SIG-M5 (cell line): Measurements from ENCODE around the gene ST6GALNAC6.

Experiments used
- DNase-seq: peaks from one replicate; lab custom pipeline; 2025; lab: John Stamatoyannopoulos, UW

ST6GALNAC6 gene

DNA sequence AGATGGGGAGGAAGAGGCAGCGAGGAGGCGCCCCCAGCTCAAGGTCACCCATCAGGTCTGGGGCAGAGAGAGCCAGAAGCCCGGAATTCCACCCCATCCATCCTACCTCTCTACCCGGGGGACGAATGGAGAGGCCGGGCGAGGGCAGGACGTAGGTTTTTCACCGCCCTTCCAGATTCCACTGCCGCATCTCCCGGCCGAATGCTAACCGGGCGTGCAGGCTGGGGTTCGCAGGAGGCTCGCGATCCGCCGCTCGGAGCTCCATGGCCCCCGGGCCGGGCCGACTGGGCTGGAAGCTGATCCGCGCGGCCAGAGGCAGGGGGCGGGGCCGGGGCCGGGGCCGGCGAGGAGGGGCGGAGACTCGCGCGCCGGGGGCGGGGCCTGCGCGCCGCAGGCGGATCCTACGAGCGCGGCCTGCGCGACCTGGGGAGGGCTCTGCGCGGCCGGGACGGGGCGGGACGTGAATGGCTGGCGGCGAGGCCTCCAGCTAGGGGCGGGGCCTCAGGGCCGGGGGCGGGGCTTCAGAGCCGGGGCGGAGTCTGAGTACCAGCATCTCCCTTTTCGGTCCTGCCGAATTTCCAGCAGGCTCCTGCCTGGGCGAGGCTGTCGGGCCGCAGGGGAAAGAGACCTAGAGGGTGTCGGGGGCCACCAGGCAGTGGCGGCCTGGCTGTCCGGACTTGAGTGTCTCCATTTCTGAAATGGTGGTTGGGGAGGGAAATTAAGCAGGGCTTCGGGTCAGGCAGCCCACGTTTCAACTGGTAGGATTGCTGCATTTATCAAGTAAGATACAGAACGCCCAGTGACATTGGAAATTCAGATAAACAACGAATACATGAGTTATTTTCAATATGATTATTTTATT is 17.5 kb upstream of the ST6GALNAC6 start, which contains the start of gene ST6GALNAC4:
Gene ST6GALNAC4 (minus strand): TSS at position 322 of the 862 bp plus-strand sequence. CDS start 622 bp downstream, outside the sequence.
- DNase-seq = no peak

DNA sequence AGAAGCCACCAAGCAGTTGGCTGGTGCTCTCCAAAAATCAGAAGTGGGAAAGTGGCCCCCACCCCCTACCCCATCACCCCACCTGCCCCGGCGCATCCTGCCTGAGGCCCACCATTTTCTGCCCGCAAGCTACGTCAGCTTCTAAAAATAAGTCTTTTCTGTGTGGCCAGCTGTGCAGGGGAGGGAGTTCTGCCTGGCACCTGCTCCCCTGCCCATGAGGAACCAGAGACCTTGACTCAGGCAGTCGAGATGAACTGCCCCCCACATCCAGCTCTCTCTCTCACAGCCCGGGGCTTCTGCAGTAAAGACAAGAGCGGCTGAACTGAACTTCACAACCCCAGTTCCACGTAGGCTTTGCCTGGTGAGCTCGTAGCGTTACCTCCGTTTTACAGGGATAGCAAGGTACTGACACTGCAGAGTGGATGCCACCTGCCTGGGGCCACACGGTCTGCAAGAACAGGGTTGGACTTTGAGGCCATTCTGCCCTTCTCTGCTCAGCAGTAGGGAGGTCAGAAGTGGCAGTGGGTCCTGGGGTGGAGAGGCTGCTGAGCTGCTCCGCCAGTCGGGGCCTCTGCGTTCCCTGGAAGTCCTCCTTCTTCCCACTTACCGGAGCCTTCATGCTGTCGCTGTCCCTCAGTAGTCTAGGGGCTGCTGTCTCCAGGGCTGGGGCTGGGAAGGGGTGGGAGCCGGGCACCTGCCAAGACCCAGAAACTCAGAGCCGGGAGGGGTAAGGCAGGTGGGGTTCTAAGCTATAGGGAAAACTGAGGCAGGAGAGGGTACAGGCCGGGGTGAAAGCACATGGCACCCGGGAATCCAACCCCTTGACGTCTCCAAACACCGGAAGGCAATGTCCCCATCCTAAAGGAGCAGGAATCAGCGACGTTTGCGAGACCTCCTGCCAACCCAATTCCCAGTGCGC is 16.7 kb upstream of the ST6GALNAC6 start:
- DNase-seq = no peak

- DNase-seq = no peak
These were observed 15.9 kb upstream of the ST6GALNAC6 start for GRCh38 chr9:127915325-127915752.

GRCh38 chr9:127913682-127914081 is 14.3 kb upstream of the ST6GALNAC6 start:
- DNase-seq = no peak

- DNase-seq = no peak
These were observed 13.5 kb upstream of the ST6GALNAC6 start for GRCh38 chr9:127912882-127913281.

GRCh38 chr9:127912296-127912695 is 12.9 kb upstream of the ST6GALNAC6 start:
- no peak for DNase-seq

GRCh38 chr9:127910613-127911205 is 11.3 kb upstream of the ST6GALNAC6 start:
- no peak for DNase-seq

GRCh38 chr9:127909839-127910273 is 10.5 kb upstream of the ST6GALNAC6 start:
- no peak for DNase-seq

DNA sequence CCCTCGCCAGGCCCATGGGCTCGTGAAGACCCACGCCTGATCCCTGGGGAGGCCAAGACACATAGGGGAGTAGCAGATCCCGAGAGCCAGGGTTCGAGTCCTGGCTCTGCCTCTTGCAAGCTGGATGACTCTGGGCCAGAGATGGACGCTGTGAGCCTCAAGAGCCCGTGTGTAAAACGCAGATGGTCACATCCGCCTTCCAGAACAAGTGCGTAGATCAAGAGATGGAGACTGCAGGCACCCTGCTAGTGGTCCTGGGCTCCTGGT is 9.2 kb upstream of the ST6GALNAC6 start:
- DNase-seq = no peak

DNA sequence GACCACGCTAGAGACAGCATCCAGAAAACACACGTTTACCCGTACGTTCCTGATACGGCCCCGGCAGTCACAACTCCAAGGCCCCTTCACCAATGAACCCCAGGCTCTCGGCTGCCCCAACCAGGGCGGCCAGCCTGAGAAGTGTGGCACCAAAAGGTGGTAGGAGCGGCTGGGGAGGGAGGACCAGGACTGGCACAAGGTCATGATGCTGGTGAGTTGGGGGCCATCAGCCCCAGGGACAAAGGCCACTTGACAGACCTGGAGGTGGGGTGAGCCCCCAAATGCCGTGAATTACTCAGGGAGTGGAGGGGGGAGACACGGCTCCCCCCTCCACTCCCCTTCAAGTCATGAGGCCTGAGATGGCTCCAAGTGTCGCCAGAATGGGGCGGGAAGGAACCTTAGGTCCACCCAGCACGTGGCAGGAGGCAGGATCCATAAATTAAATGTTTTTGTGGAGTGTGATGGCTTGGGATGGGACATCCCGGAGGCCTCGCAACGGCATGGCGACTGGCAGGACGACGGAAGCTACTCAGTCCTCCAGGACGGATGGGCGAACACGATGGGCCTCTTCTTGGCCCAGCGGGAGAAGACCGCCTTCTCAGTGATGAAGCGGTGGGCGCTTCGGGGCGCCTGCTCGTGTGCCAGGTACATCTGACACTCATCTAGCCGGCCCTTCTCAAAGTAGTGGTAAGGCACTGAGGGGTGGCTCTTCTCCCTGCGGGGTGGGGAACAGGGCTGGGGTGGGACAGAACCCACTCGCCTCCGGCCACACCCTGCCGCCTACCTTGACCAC is 8.7 kb upstream of the ST6GALNAC6 start:
- no peak for DNase-seq

DNA sequence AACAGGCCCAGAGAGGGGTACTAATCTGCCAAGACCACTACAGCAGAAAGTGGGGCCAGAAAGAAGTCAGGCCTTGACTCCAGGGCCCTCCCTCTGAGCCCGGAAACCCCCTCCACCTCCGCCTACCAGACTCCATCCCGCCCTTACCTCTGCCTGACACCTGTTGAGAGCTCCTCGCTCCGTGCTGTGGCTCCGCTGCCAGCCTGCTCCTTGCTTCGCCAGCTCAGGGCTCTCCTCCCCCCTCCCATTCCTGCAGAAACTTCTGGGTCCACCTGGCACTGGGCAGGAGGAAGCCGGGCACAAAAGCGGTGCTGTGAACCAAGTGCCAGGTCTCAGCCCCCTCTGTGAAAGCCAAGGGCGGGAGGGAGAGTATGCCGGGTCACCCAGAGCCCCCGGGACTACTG is 6.4 kb upstream of the ST6GALNAC6 start:
- DNase-seq = no peak

- DNase-seq = no peak
These were observed 5.8 kb upstream of the ST6GALNAC6 start for GRCh38 chr9:127905004-127905728.

GRCh38 chr9:127904561-127905003 is 5.2 kb upstream of the ST6GALNAC6 start:
- DNase-seq = no peak

DNA sequence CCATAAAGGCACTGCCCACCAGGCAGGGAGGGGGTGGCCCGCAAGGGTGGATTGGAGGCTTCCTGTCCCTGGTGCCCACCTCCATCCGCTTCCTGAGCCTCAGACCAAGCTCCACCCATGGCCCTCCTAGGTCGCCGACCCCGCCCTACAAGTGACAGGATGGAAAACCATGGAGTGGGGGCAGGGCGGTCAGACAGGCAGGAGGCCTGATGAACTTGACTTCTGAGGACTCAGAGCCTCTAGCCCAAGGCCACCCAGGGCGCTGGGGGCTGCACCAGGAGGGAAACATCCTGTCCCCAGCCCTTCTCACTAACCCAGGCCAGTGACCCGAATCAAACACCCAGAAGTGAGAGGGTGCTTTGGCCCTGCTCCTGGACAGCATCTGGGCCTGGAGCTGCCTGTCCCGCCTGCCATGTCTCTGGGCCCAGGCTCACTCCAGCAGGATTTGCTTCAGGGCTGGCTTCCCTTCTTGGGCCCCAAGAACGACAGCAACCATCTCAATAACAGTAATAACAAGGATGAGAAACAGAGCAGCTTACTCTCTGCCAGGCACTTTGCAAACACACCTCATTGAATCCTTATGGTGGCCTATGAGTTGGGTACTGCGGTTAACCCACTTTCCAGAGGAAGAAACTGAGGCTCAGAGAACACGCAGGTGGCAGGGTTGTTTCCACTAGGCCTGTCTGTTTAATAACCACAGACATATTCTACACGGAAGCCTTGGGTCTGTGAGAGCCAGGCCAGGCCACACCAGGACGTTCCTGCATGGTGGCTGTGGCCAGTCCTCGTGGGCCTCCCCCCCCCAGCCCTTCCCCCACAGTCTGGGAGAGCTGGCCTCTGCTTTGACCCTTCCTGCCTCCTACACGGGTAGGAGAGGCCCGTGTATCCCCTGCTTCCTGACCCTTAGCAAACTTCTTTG is 4.4 kb upstream of the ST6GALNAC6 start:
- no peak for DNase-seq

DNA sequence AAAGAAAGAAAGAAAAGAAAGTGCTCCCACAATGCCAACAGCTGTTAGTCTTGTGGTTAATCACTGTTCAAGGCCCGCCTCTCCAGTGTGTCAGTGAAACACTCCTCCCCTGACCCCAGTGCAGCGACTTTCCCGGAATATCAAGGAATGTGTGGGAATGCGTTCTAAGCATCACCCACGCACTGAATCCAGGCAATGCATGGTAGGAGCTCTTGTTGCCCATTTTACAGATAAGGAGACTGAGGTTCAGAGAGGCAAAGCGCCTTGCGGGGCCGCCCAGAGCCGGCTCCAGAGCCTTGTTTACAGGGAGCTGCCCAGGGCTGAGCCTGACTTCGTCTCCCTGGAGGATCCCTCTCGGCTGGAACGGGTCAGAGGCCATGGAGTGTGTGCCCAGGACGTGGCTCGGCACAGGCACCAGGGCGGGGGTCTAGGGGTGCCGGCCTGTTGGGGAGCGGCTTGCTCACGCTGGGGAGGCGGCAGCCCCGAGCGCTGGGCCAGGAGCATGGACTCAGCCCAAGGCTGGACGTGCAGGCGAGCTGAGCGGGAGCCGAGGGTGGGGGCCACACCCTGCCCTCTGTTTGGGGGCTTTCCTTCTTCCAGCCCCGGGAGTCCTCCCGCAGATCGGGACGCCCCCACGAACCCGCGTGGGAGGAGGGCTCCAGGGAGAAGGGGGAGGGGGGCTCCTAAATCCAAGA is 823 bp downstream of the ST6GALNAC6 start:
- no peak for DNase-seq

DNA sequence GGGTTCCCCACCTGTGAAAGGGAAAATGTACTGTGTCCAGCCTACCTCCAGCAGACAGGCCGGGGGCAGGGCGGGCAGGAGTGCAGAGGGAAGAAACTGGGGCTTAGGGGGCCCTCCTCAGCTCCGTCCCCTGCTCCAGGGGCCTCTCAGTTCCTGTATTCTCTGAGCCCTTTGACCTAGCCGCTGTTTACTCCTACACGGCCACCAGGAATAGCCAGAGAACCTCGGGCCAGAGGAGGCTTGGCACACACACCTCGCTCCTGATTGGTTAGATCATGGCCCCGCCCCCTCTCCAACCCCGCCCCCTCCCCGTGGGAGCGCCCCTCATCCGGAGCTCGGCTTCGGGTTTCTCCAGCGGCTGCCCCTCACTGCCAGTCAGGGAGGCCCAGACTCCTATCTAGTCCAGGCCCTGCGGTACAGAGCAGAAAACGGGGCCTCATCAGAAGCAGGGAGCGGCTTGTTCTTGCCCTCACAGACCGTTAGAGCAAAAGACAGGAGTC is 2.2 kb downstream of the ST6GALNAC6 start:
- DNase-seq = no peak

GRCh38 chr9:127896395-127897192 is 2.8 kb downstream of the ST6GALNAC6 start:
- no peak for DNase-seq

DNA sequence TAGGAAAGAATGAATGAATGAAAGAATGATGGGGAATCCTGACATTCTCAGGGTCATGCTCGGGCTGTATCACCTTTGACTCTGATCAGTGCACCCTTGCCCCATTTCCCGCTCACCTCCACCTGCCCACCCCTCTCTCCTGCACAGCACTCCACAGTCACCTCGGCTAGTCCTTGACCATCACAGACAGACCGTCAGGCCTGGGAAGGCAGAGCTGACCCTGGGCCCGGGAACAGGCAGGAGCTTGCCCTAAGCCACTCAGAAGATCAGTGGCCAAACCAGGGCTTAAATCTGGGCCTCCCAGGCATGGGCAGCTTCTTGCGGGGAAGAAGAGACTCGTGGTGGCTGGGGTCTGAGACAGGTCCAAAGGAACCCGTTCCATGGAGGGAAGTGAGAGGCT is 3.6 kb downstream of the ST6GALNAC6 start:
- no peak for DNase-seq
